ENCODE data around the gene DNAL4.

Gene DNAL4

GRCh38 chr22:38784035-38784434 lies 9.9 kb downstream of the DNAL4 start:
- DNase-seq, result no peak

GRCh38 chr22:38783095-38783615 lies 10.8 kb downstream of the DNAL4 start:
- DNase-seq, result no peak

- DNase-seq, result no peak
These were observed 11.4 kb downstream of the DNAL4 start for GRCh38 chr22:38782402-38783094.

GRCh38 chr22:38781033-38781432 lies 12.9 kb downstream of the DNAL4 start:
- DNase-seq, result no peak

GRCh38 chr22:38777087-38777671 lies 16.8 kb downstream of the DNAL4 start:
- no peak for DNase-seq

- DNase-seq, result no peak
These were observed 17.9 kb downstream of the DNAL4 start for GRCh38 chr22:38776086-38776485.

- DNase-seq, result no peak
These were observed 18.3 kb downstream of the DNAL4 start for GRCh38 chr22:38775656-38776055.

- DNase-seq, result no peak
These were observed 19.3 kb downstream of the DNAL4 start for GRCh38 chr22:38774496-38775166.

GRCh38 chr22:38773363-38773946 lies 20.5 kb downstream of the DNAL4 start:
- DNase-seq, result no peak

GRCh38 chr22:38772623-38772873 lies 21.4 kb downstream of the DNAL4 start:
- DNase-seq, result no peak

GRCh38 chr22:38770257-38770949 lies 23.5 kb downstream of the DNAL4 start:
- DNase-seq, result no peak

- DNase-seq, result no peak
These were observed 25.9 kb downstream of the DNAL4 start for GRCh38 chr22:38768036-38768435.

GRCh38 chr22:38767313-38767712 lies 26.6 kb downstream of the DNAL4 start:
- no peak for DNase-seq

- DNase-seq, result peak; percentile 38
These were observed 27.7 kb downstream of the DNAL4 start for GRCh38 chr22:38766076-38766777.

GRCh38 chr22:38762551-38762983 lies 31.4 kb downstream of the DNAL4 start:
- DNase-seq, result no peak

GRCh38 chr22:38761202-38762162 lies 32.5 kb downstream of the DNAL4 start:
- no peak for DNase-seq

GRCh38 chr22:38760477-38761201 lies 33.3 kb downstream of the DNAL4 start:
- DNase-seq, result no peak

- DNase-seq, result no peak
These were observed 34.9 kb downstream of the DNAL4 start for GRCh38 chr22:38759005-38759404.

- DNase-seq, result peak; percentile 12
These were observed 35.5 kb downstream of the DNAL4 start for GRCh38 chr22:38758276-38758945.

GRCh38 chr22:38757464-38757757 lies 36.5 kb downstream of the DNAL4 start:
- DNase-seq, result no peak

All from NCI-H1105 (cell line).